Measurements from ENCODE around the gene PGBD2. TPM values are rescaled to one million over a fixed set of nuclear protein-coding genes. Genes with fewer than 3 reads are reported as not detected.
A peak's percentile ranks its signal among the peaks of the same experiment; 100 is the strongest.

PGBD2 gene
- total RNA-seq, 1 donor from 2014 or later, result 7.9 TPM

DNA sequence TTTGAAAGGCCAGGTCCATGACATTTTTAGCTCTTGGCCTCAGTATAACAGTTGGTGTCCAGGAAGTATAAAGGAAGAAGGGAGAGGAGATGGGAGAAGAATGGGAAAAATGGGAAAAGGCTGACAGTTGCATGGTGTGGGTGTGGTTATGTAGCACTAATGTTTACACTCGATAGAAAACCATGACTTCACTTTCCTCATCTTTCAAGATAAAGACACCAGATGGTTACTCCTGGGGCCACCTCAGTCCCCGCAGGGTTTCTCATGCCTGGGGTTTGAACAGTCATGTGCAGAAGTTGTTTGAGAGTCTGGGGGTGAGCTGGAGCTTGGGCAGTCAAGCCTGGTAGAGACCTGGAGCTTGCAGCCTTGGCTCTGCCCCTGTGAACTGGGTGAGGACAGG is 7.9 kb downstream of the PGBD2 start:
- H3K4me1 Mint-ChIP-seq (ENCODE audit: unreplicated experiment), result peaks cover 5% of the 10 kb centered on the region
- H3K4me3 Mint-ChIP-seq (ENCODE audit: unreplicated experiment), result peak overlapping the region; percentile 10
- no peak overlapping the region for H3K27ac Mint-ChIP-seq (ENCODE audit: unreplicated experiment)
- TF ChIP-seq, protein P1, sequence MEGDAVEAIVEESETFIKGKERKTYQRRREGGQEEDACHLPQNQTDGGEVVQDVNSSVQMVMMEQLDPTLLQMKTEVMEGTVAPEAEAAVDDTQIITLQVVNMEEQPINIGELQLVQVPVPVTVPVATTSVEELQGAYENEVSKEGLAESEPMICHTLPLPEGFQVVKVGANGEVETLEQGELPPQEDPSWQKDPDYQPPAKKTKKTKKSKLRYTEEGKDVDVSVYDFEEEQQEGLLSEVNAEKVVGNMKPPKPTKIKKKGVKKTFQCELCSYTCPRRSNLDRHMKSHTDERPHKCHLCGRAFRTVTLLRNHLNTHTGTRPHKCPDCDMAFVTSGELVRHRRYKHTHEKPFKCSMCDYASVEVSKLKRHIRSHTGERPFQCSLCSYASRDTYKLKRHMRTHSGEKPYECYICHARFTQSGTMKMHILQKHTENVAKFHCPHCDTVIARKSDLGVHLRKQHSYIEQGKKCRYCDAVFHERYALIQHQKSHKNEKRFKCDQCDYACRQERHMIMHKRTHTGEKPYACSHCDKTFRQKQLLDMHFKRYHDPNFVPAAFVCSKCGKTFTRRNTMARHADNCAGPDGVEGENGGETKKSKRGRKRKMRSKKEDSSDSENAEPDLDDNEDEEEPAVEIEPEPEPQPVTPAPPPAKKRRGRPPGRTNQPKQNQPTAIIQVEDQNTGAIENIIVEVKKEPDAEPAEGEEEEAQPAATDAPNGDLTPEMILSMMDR (IDR thresholded peaks at IDR 0.05; ENCODE audit: unreplicated experiment), result no peak
- H3K9me3 Mint-ChIP-seq (ENCODE audit: unreplicated experiment), result no peaks in the 10 kb centered on the region
- peaks cover 3% of the 10 kb centered on the region for H3K27me3 Mint-ChIP-seq (ENCODE audit: unreplicated experiment)
- H3K36me3 Mint-ChIP-seq (ENCODE audit: low read depth, unreplicated experiment), result peaks cover 50% of the 10 kb centered on the region
- DNase-seq (ENCODE audit: low spot score), result no peak

DNA sequence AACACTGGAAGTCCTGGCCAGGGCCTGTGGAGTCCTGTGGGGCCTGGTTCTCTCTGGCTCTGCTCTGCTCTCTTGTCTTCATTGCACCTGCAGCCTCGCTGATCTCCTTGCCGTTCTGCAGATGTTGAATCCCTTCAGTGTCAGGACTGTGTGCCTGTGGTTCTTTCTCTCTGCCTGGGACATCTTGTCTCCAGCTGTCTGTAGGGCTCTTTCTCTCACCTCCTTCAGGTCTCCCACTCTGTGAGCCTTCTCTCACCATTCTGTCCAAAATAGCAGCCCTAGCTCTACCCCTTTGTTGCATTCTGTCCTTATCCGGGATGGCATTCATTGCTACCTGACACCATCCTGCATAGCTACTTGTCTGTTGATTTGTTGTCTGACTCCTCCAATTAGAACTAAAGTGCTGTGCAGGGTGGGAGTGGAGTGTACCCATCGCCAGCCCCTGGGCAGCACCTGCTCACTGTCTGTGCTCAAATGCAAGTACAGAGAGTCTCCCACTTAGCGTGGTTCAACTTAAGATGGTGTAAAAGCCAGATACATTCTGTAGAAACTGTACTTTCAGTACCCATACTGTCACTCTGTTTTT is 8.9 kb downstream of the PGBD2 start:
- H3K4me1 Mint-ChIP-seq (ENCODE audit: unreplicated experiment), result peaks cover 5% of the 10 kb centered on the region
- no peak for DNase-seq (ENCODE audit: low spot score)
- no peak overlapping the region for H3K27ac Mint-ChIP-seq (ENCODE audit: unreplicated experiment)
- no peaks in the 10 kb centered on the region for H3K9me3 Mint-ChIP-seq (ENCODE audit: unreplicated experiment)
- peaks cover 51% of the 10 kb centered on the region for H3K36me3 Mint-ChIP-seq (ENCODE audit: low read depth, unreplicated experiment)
- TF ChIP-seq, protein P1 (IDR thresholded peaks at IDR 0.05; ENCODE audit: unreplicated experiment), result no peak
- peaks cover 3% of the 10 kb centered on the region for H3K27me3 Mint-ChIP-seq (ENCODE audit: unreplicated experiment)
- H3K4me3 Mint-ChIP-seq (ENCODE audit: unreplicated experiment), result peak overlapping the region; percentile 13

DNA sequence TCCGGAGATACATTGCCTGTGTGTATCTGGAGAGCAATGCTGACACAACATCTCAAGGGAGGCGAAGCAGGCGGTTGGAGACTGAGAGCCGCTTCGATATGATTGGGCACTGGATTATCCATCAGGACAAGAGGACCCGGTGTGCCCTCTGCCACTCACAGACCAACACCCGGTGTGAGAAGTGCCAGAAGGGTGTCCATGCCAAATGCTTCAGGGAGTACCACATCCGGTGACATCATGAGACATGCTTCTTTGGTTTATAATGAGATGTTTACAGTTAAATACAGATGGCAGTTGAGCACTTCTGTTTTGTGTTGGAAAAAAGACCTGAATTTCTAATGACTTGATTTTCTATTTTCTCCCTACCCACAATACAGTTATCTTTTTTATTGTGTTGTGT is 12.1 kb downstream of the PGBD2 start:
- no peaks in the 10 kb centered on the region for H3K27me3 Mint-ChIP-seq (ENCODE audit: unreplicated experiment)
- no peak overlapping the region for H3K4me3 Mint-ChIP-seq (ENCODE audit: unreplicated experiment)
- H3K27ac Mint-ChIP-seq (ENCODE audit: unreplicated experiment), result no peak overlapping the region
- no peak for DNase-seq (ENCODE audit: low spot score)
- H3K4me1 Mint-ChIP-seq (ENCODE audit: unreplicated experiment), result peaks cover 5% of the 10 kb centered on the region
- no peaks in the 10 kb centered on the region for H3K9me3 Mint-ChIP-seq (ENCODE audit: unreplicated experiment)
- TF ChIP-seq, protein P1 (IDR thresholded peaks at IDR 0.05; ENCODE audit: unreplicated experiment), result no peak
- H3K36me3 Mint-ChIP-seq (ENCODE audit: low read depth, unreplicated experiment), result peaks cover 42% of the 10 kb centered on the region

DNA sequence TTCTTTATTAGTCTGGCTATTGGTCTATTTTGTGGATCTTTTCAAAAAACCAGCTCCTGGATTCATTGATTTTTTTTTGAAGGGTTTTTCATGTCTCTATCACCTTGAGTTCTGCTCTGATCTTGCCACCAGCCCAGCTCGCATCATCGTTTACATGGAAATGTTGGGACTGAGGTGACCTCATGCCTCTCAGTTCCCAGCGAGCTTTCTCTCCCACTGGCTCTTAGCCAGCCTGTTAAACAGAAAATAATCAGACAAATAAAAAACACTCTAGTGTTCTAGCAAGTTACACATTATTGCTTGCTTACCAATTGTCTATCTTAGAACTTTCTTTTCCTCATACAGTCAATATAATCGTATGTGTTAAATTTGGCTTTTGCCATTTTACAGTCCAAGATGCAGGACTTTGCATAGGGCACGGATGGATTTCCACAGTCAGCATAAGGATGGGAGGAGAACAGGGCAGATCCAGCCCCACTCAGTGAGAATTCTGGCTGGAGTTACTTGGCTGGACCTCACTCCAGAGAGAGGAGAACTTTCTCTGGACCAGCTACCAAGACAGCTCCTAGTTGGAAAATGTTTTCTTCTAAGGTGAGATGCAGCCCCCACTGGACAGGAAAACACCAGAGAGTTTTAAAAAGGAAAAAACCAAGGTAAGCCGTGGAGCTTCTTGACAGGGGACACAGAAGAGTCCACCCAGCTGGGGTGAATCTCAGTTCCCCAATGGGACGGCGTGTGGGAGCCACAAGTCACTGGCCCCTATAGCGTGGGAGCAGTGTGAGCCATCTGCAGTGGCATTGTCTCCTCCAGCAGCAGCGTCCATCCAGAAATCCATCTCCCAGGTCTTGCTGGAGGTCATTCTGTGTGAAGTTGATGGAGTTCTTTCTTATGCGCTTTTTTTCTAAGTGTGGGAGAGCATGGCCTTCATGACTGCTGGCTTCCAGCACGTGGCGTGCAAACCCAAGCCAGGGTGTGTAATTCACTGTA is 17.6 kb downstream of the PGBD2 start:
- Mint-ChIP-seq H3K4me1 (ENCODE audit: unreplicated experiment) (peaks cover 14% of the 10 kb centered on the region), H3K27ac (ENCODE audit: unreplicated experiment) (no peak overlapping the region), H3K36me3 (ENCODE audit: low read depth, unreplicated experiment) (peaks cover 10% of the 10 kb centered on the region), H3K9me3 (ENCODE audit: unreplicated experiment) (no peaks in the 10 kb centered on the region), H3K4me3 (ENCODE audit: unreplicated experiment) (no peak overlapping the region), H3K27me3 (ENCODE audit: unreplicated experiment) (no peaks in the 10 kb centered on the region)
- DNase-seq (ENCODE audit: low spot score), result no peak
- TF ChIP-seq, protein P1 (IDR thresholded peaks at IDR 0.05; ENCODE audit: unreplicated experiment), result no peak
